H1 (cell line): ENCODE results near the gene WDR45B.

Source experiments
- CEBPB ChIP-seq: IDR thresholded peaks from 2 replicates; pipeline ENCODE4 v1.6.1; 2012; ENCODE audit warnings: low read depth, low read length
- EZH2 ChIP-seq: fragments of 200-600 bp; sonication (generic); IDR thresholded peaks from 2 replicates; pipeline ENCODE4 v1.7.1; 2012; ENCODE audit warnings: low read depth, mild to moderate bottlenecking, moderate library complexity, low read length, inconsistent platforms; ENCODE audit not compliant: severe bottlenecking
- JUND ChIP-seq: IDR thresholded peaks from 2 replicates; pipeline ENCODE4 v1.6.1; 2011; ENCODE audit warnings: mild to moderate bottlenecking, improper control_type of control experiment, low read length
- POLR2A ChIP-seq, 2 experiments: IDR thresholded peaks; 1 replicate in 1 of 2; 2 replicates in 1 of 2; pipeline ENCODE4 v1.6.1; 2011; ENCODE audit warnings: low read depth in 2 of 2, low read length in 2 of 2, mild to moderate bottlenecking in 2 of 2; ENCODE audit errors: control extremely low read depth in 1 of 2
- POLR2AphosphoS5 ChIP-seq: IDR thresholded peaks from 2 replicates; pipeline ENCODE4 v1.6.1; 2011; ENCODE audit warnings: low read depth, low read length
- TCF12 ChIP-seq: IDR thresholded peaks from 2 replicates; pipeline ENCODE4 v1.6.1; 2011; ENCODE audit warnings: low read depth, mild to moderate bottlenecking, low read length
- TF ChIP-seq, protein P1 (sequence below), 3 experiments: IDR thresholded peaks; 1 replicate in 2 of 3; 2 replicates in 1 of 3; pipeline versions ENCODE4 v1.5.1 to v1.6.1; 2011; ENCODE audit warnings: low read length in 3 of 3, mild to moderate bottlenecking in 3 of 3, inconsistent platforms in 2 of 3, low read depth in 1 of 3, moderate library complexity in 1 of 3; ENCODE audit not compliant: insufficient read depth in 1 of 3; ENCODE audit errors: control extremely low read depth in 1 of 3
- TF ChIP-seq, protein P2 (sequence below): IDR thresholded peaks from 2 replicates; pipeline ENCODE4 v1.6.1; 2012; ENCODE audit warnings: low read length, inconsistent platforms

DNA sequence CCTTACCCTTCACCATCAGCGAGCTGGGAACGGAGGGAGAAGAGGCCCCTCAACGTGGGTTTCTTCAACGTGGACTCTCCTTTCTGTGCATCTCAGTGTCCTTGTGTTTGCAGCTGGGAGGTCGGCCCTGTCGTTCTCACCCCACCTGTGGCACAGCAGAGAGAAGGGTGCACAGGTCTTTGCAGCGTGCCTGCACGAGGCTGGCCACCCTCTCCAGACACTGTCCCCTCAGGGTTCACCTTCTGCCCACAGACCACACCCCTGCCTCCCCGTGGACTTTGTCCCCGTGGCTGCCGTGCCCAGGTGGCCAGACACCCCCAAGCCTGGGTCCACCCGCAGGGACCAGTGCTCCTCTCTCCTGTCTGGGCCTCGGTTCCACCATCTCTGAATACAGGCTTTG is 7.3 kb upstream of the WDR45B start:
- TF ChIP-seq, protein P1, sequence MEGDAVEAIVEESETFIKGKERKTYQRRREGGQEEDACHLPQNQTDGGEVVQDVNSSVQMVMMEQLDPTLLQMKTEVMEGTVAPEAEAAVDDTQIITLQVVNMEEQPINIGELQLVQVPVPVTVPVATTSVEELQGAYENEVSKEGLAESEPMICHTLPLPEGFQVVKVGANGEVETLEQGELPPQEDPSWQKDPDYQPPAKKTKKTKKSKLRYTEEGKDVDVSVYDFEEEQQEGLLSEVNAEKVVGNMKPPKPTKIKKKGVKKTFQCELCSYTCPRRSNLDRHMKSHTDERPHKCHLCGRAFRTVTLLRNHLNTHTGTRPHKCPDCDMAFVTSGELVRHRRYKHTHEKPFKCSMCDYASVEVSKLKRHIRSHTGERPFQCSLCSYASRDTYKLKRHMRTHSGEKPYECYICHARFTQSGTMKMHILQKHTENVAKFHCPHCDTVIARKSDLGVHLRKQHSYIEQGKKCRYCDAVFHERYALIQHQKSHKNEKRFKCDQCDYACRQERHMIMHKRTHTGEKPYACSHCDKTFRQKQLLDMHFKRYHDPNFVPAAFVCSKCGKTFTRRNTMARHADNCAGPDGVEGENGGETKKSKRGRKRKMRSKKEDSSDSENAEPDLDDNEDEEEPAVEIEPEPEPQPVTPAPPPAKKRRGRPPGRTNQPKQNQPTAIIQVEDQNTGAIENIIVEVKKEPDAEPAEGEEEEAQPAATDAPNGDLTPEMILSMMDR (IDR thresholded peaks at IDR 0.05; ENCODE audit: control extremely low read depth in 1 of 3, insufficient read depth in 1 of 3, low read depth in 1 of 3, low read length in 3 of 3): no peak
- TF ChIP-seq JUND (no peak), TCF12 (no peak), POLR2A (IDR thresholded peaks at IDR 0.05; ENCODE audit: control extremely low read depth in 1 of 2, low read depth in 2 of 2, low read length in 2 of 2) (no peak), CEBPB (no peak), POLR2AphosphoS5 (no peak), EZH2 (no peak)
- TF ChIP-seq, protein P2, sequence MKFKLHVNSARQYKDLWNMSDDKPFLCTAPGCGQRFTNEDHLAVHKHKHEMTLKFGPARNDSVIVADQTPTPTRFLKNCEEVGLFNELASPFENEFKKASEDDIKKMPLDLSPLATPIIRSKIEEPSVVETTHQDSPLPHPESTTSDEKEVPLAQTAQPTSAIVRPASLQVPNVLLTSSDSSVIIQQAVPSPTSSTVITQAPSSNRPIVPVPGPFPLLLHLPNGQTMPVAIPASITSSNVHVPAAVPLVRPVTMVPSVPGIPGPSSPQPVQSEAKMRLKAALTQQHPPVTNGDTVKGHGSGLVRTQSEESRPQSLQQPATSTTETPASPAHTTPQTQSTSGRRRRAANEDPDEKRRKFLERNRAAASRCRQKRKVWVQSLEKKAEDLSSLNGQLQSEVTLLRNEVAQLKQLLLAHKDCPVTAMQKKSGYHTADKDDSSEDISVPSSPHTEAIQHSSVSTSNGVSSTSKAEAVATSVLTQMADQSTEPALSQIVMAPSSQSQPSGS: no peak
